ENCODE results near the gene GSPT1. TPM values are rescaled to one million over a fixed set of nuclear protein-coding genes. Genes with fewer than 3 reads are reported as not detected.
"Not testable (repeated sequence)": the region's sequence is repeated elsewhere in the genome, so short reads cannot be mapped to it uniquely, and the experiment has no call there.

GSPT1 gene
- total RNA-seq (2021) (198 and 216 TPM in 2 replicates), Bru-seq, nascent RNA (percentile 90 among the genes with signal in this experiment), BruChase-seq, experiment 1, labeled RNA remaining after a 2-hour chase (percentile 95 among the genes with signal in this experiment), BruChase-seq, experiment 2, labeled RNA remaining after a 6-hour chase (percentile 97 among the genes with signal in this experiment)
- long read RNA-seq, full-length matches to known transcripts = 646 of 696 reads
- long read RNA-seq, partial matches to known transcripts = 10 of 696 reads
- long read RNA-seq, other reads (novel, unspliced or antisense) = 40 of 696 reads

DNA sequence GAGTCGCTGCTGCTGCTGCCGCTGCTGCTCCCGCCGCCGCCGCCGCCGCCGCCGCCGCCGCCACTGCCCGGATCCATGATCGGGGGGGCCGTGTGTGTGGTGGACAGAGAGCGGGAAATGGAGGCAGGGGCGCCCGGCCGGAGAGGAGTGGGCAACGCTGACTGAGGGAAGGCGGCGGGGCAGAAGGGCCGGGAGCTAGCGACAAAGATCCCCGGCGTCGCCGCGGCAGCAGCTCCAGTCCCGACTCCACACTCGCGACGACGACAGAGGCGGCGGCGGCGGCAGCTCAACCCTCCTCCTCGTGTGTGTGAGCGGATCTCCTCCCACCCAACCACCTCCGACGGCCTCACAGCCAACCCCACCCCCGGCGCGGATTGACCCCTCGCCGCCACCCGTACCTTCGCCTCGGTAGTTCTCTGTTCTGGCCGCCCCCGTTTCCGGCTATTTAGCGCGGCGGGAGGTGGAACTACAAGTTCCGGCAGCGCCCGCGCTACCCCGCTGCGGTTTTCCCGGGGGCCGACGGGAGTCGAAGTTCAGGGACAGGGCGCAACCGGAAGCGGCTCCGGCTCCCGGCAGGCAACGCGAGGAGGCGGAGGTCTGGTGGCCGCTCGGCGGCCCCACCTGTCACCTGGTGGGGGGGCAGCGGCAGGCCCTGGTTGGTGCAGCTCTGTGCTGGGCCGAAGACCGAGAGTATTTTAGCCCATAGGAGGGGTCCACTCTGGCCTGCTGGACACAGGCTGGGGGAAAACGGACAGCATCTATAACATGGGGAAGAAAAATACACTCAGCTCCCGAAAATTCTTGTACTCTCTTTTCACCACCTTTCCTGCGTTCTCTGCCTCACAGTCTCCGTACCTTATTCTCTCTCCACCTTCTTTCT lies at the start of gene GSPT1:
TSS of gene GSPT1 (minus strand) at position 313 of the 880 bp plus-strand sequence. CDS start at position 77, 236 bp downstream.
- H3K4me3 ChIP-seq (ENCODE audit: low read depth, low read length, poor library complexity, severe bottlenecking) = peak within 1 kb of the TSS; percentile 96
- POLR2A ChIA-PET (ENCODE audit: low non-redundant PET) = no interaction called here
- H3K9me3 ChIP-seq (ENCODE audit: low read depth, low read length, poor library complexity, severe bottlenecking) = no peaks in the 10 kb centered on the region
- intact Hi-C loops (cut with micrococcal nuclease; ENCODE audit: unreplicated experiment) = loop anchor here (2.0 kb wide), 1 partner anchor 61 kb away; the partner anchor contains the start of gene SNX29
- no peaks in the 10 kb centered on the region for H3K27me3 ChIP-seq (replicated peaks; ENCODE audit: insufficient read depth, low read depth, low read length, poor library complexity)
- peak within 1 kb of the TSS; percentile 88 for H3K27ac ChIP-seq (ENCODE audit: low read depth, low read length, poor library complexity, severe bottlenecking)
- H3K36me3 ChIP-seq (ENCODE audit: insufficient read depth, low read length, poor library complexity, severe bottlenecking) = no peaks in the 10 kb centered on the region
- DNase-seq (ENCODE audit: low spot score) = peak; percentile 99
- no peak for TF ChIP-seq EZH2 (IDR thresholded peaks at IDR 0.05; ENCODE audit: borderline replicate concordance, low read depth, low read length, poor library complexity, severe bottlenecking)
- TF ChIP-seq, protein P1, sequence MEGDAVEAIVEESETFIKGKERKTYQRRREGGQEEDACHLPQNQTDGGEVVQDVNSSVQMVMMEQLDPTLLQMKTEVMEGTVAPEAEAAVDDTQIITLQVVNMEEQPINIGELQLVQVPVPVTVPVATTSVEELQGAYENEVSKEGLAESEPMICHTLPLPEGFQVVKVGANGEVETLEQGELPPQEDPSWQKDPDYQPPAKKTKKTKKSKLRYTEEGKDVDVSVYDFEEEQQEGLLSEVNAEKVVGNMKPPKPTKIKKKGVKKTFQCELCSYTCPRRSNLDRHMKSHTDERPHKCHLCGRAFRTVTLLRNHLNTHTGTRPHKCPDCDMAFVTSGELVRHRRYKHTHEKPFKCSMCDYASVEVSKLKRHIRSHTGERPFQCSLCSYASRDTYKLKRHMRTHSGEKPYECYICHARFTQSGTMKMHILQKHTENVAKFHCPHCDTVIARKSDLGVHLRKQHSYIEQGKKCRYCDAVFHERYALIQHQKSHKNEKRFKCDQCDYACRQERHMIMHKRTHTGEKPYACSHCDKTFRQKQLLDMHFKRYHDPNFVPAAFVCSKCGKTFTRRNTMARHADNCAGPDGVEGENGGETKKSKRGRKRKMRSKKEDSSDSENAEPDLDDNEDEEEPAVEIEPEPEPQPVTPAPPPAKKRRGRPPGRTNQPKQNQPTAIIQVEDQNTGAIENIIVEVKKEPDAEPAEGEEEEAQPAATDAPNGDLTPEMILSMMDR (conservative IDR thresholded peaks at IDR 0.05; ENCODE audit: low read depth, low read length) = no peak
- peaks cover 15% of the 10 kb centered on the region for H3K4me1 ChIP-seq (ENCODE audit: insufficient read depth, low read length, poor library complexity, severe bottlenecking)
- CTCF ChIA-PET = interaction anchor here (0.6 to 1.4 kb wide), 2 partner anchors 47 to 152 kb away, joined by 4 read pairs; no protein-coding TSS in a partner anchor
- no TSS peak for BruUV-seq (replicated peaks)

DNA sequence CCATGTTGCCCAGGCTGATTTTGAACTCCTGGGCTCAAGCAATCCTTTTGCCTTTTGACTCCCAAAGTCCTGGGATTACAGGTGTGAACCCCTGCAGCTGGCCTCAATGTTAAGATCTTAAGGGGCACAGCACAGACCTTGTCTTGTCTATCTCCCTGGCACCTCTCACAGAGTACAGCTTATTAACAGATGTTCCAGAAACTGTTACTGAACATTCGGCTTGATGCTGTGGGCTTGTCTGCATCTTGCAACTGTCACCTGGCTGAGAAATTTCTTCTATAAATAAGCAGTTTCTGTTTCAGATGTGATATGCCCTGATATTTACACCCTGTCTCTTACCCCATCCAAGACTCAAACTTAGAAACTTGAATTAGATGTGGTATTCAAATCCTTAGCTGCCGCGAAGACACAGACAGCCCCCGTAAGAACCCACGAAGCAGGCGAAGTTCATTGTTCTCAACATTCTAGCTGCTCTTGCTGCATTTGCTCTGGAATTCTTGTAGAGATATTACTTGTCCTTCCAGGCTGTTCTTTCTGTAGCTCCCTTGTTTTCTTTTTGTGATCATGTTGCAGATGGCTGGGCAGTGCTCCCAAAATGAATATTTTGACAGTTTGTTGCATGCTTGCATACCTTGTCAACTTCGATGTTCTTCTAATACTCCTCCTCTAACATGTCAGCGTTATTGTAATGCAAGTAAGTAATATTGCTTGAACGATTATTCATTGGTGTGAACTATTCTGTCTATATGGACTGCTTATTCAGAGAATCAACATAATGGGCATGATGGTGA lies 49.2 kb upstream of the GSPT1 start, which contains the start of gene TNFRSF17:
TSS of gene TNFRSF17 (plus strand) at position 450 of the 791 bp plus-strand sequence. CDS start at position 565, 115 bp downstream.
- ChIA-PET POLR2A (ENCODE audit: low non-redundant PET) (no interaction called here), CTCF (no interaction called here)
- H3K9me3 ChIP-seq (ENCODE audit: low read depth, low read length, poor library complexity, severe bottlenecking) = no peaks in the 10 kb centered on the region
- BruUV-seq (replicated peaks) = no TSS peak
- no peaks in the 10 kb centered on the region for H3K4me1 ChIP-seq (ENCODE audit: insufficient read depth, low read length, poor library complexity, severe bottlenecking)
- intact Hi-C loops (cut with micrococcal nuclease; ENCODE audit: unreplicated experiment) = no loop called here
- DNase-seq (ENCODE audit: low spot score) = no peak
- no peak within 1 kb of the TSS for H3K4me3 ChIP-seq (ENCODE audit: low read depth, low read length, poor library complexity, severe bottlenecking)
- TF ChIP-seq, protein P1 (conservative IDR thresholded peaks at IDR 0.05; ENCODE audit: low read depth, low read length) = no peak
- no peak for TF ChIP-seq EZH2 (IDR thresholded peaks at IDR 0.05; ENCODE audit: borderline replicate concordance, low read depth, low read length, poor library complexity, severe bottlenecking)
- H3K36me3 ChIP-seq (ENCODE audit: insufficient read depth, low read length, poor library complexity, severe bottlenecking) = no peaks in the 10 kb centered on the region
- H3K27ac ChIP-seq (ENCODE audit: low read depth, low read length, poor library complexity, severe bottlenecking) = no peak within 1 kb of the TSS
- peaks cover 14% of the 10 kb centered on the region for H3K27me3 ChIP-seq (replicated peaks; ENCODE audit: insufficient read depth, low read depth, low read length, poor library complexity)

DNA sequence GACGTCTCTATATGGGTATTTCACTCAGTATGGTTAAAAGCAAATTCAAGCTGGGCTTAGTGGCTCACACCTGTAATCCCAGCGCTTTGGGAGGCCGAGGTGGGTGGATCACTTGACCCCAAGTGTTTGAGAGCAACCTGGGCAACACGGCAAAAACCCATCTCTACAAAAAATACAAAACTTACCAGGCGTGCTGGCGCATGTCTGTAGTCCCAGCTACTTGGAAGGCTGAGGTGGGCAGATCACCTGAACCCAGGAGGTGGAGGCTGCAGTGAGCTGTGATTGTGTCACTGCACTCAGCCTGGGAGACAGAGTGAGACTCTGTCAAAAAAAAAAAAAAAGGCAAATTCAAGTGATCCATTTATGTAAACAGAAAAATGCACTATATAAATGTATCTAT lies 48.0 kb upstream of the GSPT1 start:
- no peaks in the 10 kb centered on the region for H3K4me1 ChIP-seq (ENCODE audit: insufficient read depth, low read length, poor library complexity, severe bottlenecking)
- no TSS peak for BruUV-seq (replicated peaks)
- TF ChIP-seq EZH2 (IDR thresholded peaks at IDR 0.05; ENCODE audit: borderline replicate concordance, low read depth, low read length, poor library complexity, severe bottlenecking) = no peak
- TF ChIP-seq, protein P1 (conservative IDR thresholded peaks at IDR 0.05; ENCODE audit: low read depth, low read length) = no peak
- intact Hi-C loops (cut with micrococcal nuclease; ENCODE audit: unreplicated experiment) = no loop called here
- ChIA-PET POLR2A (ENCODE audit: low non-redundant PET) (no interaction called here), CTCF (no interaction called here)
- H3K27ac ChIP-seq (ENCODE audit: low read depth, low read length, poor library complexity, severe bottlenecking) = no peak overlapping the region
- DNase-seq (ENCODE audit: low spot score) = no peak
- no peak overlapping the region for H3K4me3 ChIP-seq (ENCODE audit: low read depth, low read length, poor library complexity, severe bottlenecking)
- H3K36me3 ChIP-seq (ENCODE audit: insufficient read depth, low read length, poor library complexity, severe bottlenecking) = no peaks in the 10 kb centered on the region
- peaks cover 14% of the 10 kb centered on the region for H3K27me3 ChIP-seq (replicated peaks; ENCODE audit: insufficient read depth, low read depth, low read length, poor library complexity)
- H3K9me3 ChIP-seq (ENCODE audit: low read depth, low read length, poor library complexity, severe bottlenecking) = no peaks in the 10 kb centered on the region

DNA sequence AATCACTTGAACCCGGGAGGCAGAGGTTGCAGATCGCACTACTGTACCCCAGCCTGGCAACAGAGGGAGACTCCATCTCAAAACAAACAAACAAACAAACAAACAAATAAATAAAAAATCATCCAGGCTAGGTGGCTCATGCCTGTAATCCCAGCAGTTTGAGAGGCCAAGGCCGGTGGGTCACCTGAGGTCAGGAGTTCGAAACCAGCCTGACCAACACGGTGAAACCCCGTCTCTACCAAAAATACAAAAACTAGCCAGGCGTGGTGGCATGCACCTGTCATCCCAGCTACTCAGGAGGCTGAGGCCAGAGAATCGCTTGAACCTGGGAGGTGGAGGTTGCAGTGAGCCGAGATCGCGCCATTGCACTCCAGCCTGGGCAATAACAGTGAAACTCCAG lies 47.2 kb upstream of the GSPT1 start:
- POLR2A ChIA-PET (ENCODE audit: low non-redundant PET); H3K27ac ChIP-seq (ENCODE audit: low read depth, low read length, poor library complexity, severe bottlenecking); DNase-seq (ENCODE audit: low spot score); H3K4me1 ChIP-seq (ENCODE audit: insufficient read depth, low read length, poor library complexity, severe bottlenecking); H3K36me3 ChIP-seq (ENCODE audit: insufficient read depth, low read length, poor library complexity, severe bottlenecking); BruUV-seq (replicated peaks); intact Hi-C loops (cut with micrococcal nuclease; ENCODE audit: unreplicated experiment); H3K4me3 ChIP-seq (ENCODE audit: low read depth, low read length, poor library complexity, severe bottlenecking); H3K9me3 ChIP-seq (ENCODE audit: low read depth, low read length, poor library complexity, severe bottlenecking): not testable (repeated sequence)
- CTCF ChIA-PET = interaction anchor here (0.6 kb wide), 1 partner anchor 47 kb away, joined by 4 read pairs; no protein-coding TSS in a partner anchor
- H3K27me3 ChIP-seq (replicated peaks; ENCODE audit: insufficient read depth, low read depth, low read length, poor library complexity) = peaks cover 14% of the 10 kb centered on the region

All from A673 (cell line).